Upper lobe of left lung (tissue), 6 donors: Measurements from ENCODE around the gene GIMAP2. TPM values are rescaled to one million over a fixed set of nuclear protein-coding genes. Genes with fewer than 3 reads are reported as not detected.
"Not testable (repeated sequence)": the region's sequence is repeated elsewhere in the genome, so short reads cannot be mapped to it uniquely, and the experiment has no call there.

Source experiments
- ATAC-seq, 2 donors: fragments of 200-7000 bp; cut with Tn5 transposase; one replicate each; pipeline ENCODE4 v1.9.1; 2022; ENCODE audit warnings: mild to moderate bottlenecking in 2 of 2, moderate library complexity in 2 of 2; ENCODE audit not compliant: low FRiP score in 2 of 2
- DNase-seq, 2 donors: peaks; one replicate each; pipeline ENCODE4 v3.0.0-alpha.2; 2019 to 2020
- H3K27ac ChIP-seq, 4 donors: fragments of 200-600 bp; sonication (generic); one replicate each; pipeline ENCODE4 v1.5.1; 2016 to 2019
- H3K27me3 ChIP-seq, 4 donors: fragments of 200-600 bp; sonication (generic); one replicate each; pipeline ENCODE4 v1.5.1; 2017 to 2019
- H3K36me3 ChIP-seq, 4 donors: fragments of 200-600 bp; sonication (generic); one replicate each; pipeline ENCODE4 v1.5.1; 2016 to 2019
- H3K4me1 ChIP-seq, 4 donors: fragments of 200-600 bp; sonication (generic); one replicate each; pipeline ENCODE4 v1.5.1; 2018 to 2019
- H3K4me3 ChIP-seq, 4 donors: fragments of 200-600 bp; sonication (generic); one replicate each; pipeline ENCODE4 v1.5.1; 2017 to 2019; ENCODE audit warnings: mild to moderate bottlenecking in 2 of 4, moderate library complexity in 1 of 4
- H3K9me3 ChIP-seq, 4 donors: fragments of 200-600 bp; sonication (generic); one replicate each; pipeline ENCODE4 v1.5.1; 2018 to 2019
- CTCF ChIP-seq, 6 experiments: fragments of 450-650 bp in 4 of 6; fragments of 200-600 bp in 2 of 6; sonication (generic) in 2 of 6; IDR thresholded peaks; one replicate each; pipeline ENCODE4 v1.5.1; 2016 to 2019; ENCODE audit warnings: antibody characterized with exemption in 6 of 6
- EP300 ChIP-seq, 4 donors: sonication (generic); formaldehyde crosslinking; IDR thresholded peaks; one replicate each; pipeline ENCODE4 v1.5.1; 2017; ENCODE audit warnings: antibody characterized with exemption in 4 of 4, control low read depth in 2 of 4
- POLR2A ChIP-seq, 4 donors: fragments of 450-650 bp; IDR thresholded peaks; one replicate each; pipeline ENCODE4 v1.5.1; 2016 to 2017; ENCODE audit warnings: antibody characterized with exemption in 4 of 4, mild to moderate bottlenecking in 2 of 4
- POLR2AphosphoS5 ChIP-seq, 2 donors: sonication (generic); formaldehyde crosslinking; IDR thresholded peaks; one replicate each; pipeline ENCODE4 v1.5.1; 2017; ENCODE audit warnings: antibody characterized with exemption in 2 of 2
- WGBS, 2 donors: methylation state at CpG; one replicate each; pipeline ENCODE4 v1.1.5; 2017 to 2018; 5-methylcytosine and 5-hydroxymethylcytosine counted together
- total RNA-seq, 6 donors: library from RNA; depleted of rRNA in 4 of 6; stranded (reverse); fragments of >200 nt in 4 of 6; gene quantifications; one replicate each; pipeline versions ENCODE4 v1.1.0 to v1.2.1, GENCODE V29; 2016 to 2021
- donor health status: DM: no; HTN: no; CAD: no; lungs with moderate emphysema.
- donor health status: DM: no; HTN: yes; CAD: no; lungs with severe emphysema.

GIMAP2 gene
- total RNA-seq, 6 donors from 2014 or later: 15.5 to 34.0 (median 23.0) TPM

GRCh38 chr7:150649080-150649385 lies 36.5 kb upstream of the GIMAP2 start:
- TF ChIP-seq CTCF (IDR thresholded peaks at IDR 0.05) (no peak), POLR2A (IDR thresholded peaks at IDR 0.05) (no peak), POLR2AphosphoS5 (IDR thresholded peaks at IDR 0.05) (no peak), EP300 (IDR thresholded peaks at IDR 0.05) (no peak)
- Histone ChIP-seq H3K27ac (no peak overlapping the region), H3K36me3 (no peaks in the 10 kb centered on the region), H3K4me1 (peaks cover 0 to 6% (median 0%) of the 10 kb centered on the region in 4 donors), H3K9me3 (no peaks in the 10 kb centered on the region), H3K27me3 (no peaks in the 10 kb centered on the region), H3K4me3 (no peak overlapping the region)
- no peak for DNase-seq
- no peak for ATAC-seq
- 33 to 60% methylated on average over 3 of the region's 3 CpGs for WGBS, 2 donors

- ATAC-seq (no peak), DNase-seq (no peak)
- H3K4me3 ChIP-seq: no peak overlapping the region
- H3K27me3 ChIP-seq: no peaks in the 10 kb centered on the region
- TF ChIP-seq EP300 (IDR thresholded peaks at IDR 0.05) (no peak), CTCF (IDR thresholded peaks at IDR 0.05) (no peak), POLR2A (IDR thresholded peaks at IDR 0.05) (no peak), POLR2AphosphoS5 (IDR thresholded peaks at IDR 0.05) (no peak)
- no peak overlapping the region for H3K27ac ChIP-seq
- WGBS, 2 donors: 87 to 96% methylated on average over 2 of the region's 2 CpGs
- no peaks in the 10 kb centered on the region for H3K4me1 ChIP-seq
- H3K9me3 ChIP-seq: peaks cover 0 to 7% (median 5%) of the 10 kb centered on the region in 4 donors
- no peaks in the 10 kb centered on the region for H3K36me3 ChIP-seq
These were observed 30.8 kb upstream of the GIMAP2 start for GRCh38 chr7:150654692-150655091.

GRCh38 chr7:150656047-150656446 lies 29.5 kb upstream of the GIMAP2 start:
- Histone ChIP-seq H3K27me3 (no peaks in the 10 kb centered on the region), H3K27ac (no peak overlapping the region), H3K4me3 (no peak overlapping the region), H3K9me3 (peaks cover 0 to 7% (median 5%) of the 10 kb centered on the region in 4 donors), H3K36me3 (no peaks in the 10 kb centered on the region), H3K4me1 (no peaks in the 10 kb centered on the region)
- DNase-seq (no peak), ATAC-seq (no peak)
- no peak for TF ChIP-seq EP300 (IDR thresholded peaks at IDR 0.05)
- WGBS, 2 donors: 91 to 95% methylated on average over 5 of the region's 5 CpGs

GRCh38 chr7:150657526-150657925 lies 28.0 kb upstream of the GIMAP2 start:
- 84 to 93% methylated on average over 3 of the region's 3 CpGs for WGBS, 2 donors

GRCh38 chr7:150660939-150661613 lies 24.4 kb upstream of the GIMAP2 start:
- peaks cover 0 to 8% (median 0%) of the 10 kb centered on the region in 4 donors for H3K4me1 ChIP-seq
- H3K36me3 ChIP-seq: no peaks in the 10 kb centered on the region
- peaks cover 0 to 7% (median 5%) of the 10 kb centered on the region in 4 donors for H3K9me3 ChIP-seq
- 75 to 84% methylated on average over 4 of the region's 4 CpGs for WGBS, 2 donors
- no peak for ATAC-seq
- H3K27ac ChIP-seq: no peak overlapping the region
- DNase-seq: no peak
- H3K27me3 ChIP-seq: no peaks in the 10 kb centered on the region
- TF ChIP-seq POLR2A (IDR thresholded peaks at IDR 0.05): no peak
- no peak for TF ChIP-seq EP300 (IDR thresholded peaks at IDR 0.05)
- TF ChIP-seq CTCF (IDR thresholded peaks at IDR 0.05): no peak
- no peak for TF ChIP-seq POLR2AphosphoS5 (IDR thresholded peaks at IDR 0.05)
- H3K4me3 ChIP-seq: no peak overlapping the region

More at GRCh38 chr7:150657526-150657925, 28.0 kb upstream of the GIMAP2 start:
- Histone ChIP-seq H3K4me3 (no peak overlapping the region), H3K27me3 (no peaks in the 10 kb centered on the region), H3K4me1 (no peaks in the 10 kb centered on the region), H3K27ac (no peak overlapping the region), H3K36me3 (no peaks in the 10 kb centered on the region), H3K9me3 (peaks cover 0 to 7% (median 5%) of the 10 kb centered on the region in 4 donors)
- DNase-seq: no peak
- no peak for TF ChIP-seq EP300 (IDR thresholded peaks at IDR 0.05)
- no peak for TF ChIP-seq CTCF (IDR thresholded peaks at IDR 0.05)
- no peak for TF ChIP-seq POLR2A (IDR thresholded peaks at IDR 0.05)
- no peak for TF ChIP-seq POLR2AphosphoS5 (IDR thresholded peaks at IDR 0.05)
- ATAC-seq: no peak

- H3K27me3 ChIP-seq: not testable (repeated sequence)
These were observed 22.7 kb upstream of the GIMAP2 start for GRCh38 chr7:150662821-150663220.

More at GRCh38 chr7:150662821-150663220, 22.7 kb upstream of the GIMAP2 start:
- H3K4me3 ChIP-seq, H3K4me1 ChIP-seq, ATAC-seq, DNase-seq, H3K9me3 ChIP-seq, H3K36me3 ChIP-seq, H3K27ac ChIP-seq: not testable (repeated sequence)
